SW480 (cell line): ENCODE results near the gene IFT80.

Experiments used
- DNase-seq: peaks from one replicate; pipeline ENCODE4 v3.0.0-alpha.2; 2016; ENCODE audit warnings: low spot score

IFT80 gene

DNA sequence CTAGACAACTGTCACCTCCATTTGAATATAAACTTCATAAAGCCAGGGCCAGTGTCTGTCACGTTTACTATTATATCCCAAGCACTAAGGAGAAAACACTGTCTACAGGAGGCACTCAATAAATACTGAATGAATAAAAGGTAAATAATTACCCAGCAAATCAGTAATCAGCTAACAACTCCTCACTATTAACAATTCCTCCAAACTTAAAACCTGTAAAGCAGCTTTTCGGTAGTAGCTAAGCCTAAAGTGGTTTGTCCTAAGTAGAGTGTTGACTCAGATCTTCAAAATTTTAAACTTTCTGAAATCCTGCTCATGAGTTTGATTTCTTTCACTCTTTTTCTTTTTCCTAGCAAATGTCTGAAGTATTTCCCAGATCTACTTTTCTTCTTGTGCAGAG, 133.9 kb downstream of the IFT80 start:
- no peak for DNase-seq

DNA sequence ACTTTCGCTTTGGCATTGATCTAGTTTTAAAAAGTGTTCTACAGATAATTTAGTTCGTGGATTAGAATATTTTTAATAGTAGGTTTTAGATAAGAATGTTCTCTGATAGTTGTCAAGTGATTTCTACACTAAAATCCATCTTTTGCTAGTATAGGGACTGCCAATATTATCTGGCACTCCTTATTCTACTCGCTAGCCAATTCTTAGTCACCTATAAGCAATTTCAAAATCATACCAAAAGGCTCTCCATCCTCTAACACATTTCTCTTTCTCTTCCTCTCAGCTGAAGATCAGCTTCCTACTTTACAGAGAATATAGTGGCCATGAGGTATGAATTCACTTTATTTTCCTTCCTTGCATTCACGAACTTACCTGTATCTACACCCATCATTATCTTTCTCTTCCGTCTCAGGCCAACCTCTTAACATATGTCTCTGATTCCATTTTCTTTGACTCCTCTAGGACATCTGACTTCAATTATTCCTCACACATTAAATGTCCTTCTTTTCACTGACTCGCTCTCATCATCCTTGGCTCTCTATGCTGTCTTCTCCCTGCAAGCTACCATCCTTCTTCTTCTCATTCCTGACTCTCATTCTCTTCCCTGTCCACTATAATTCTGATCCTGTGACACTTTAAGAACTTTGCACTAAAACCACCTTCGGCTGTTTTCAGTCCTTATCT, 138.3 kb downstream of the IFT80 start:
- no peak for DNase-seq

DNA sequence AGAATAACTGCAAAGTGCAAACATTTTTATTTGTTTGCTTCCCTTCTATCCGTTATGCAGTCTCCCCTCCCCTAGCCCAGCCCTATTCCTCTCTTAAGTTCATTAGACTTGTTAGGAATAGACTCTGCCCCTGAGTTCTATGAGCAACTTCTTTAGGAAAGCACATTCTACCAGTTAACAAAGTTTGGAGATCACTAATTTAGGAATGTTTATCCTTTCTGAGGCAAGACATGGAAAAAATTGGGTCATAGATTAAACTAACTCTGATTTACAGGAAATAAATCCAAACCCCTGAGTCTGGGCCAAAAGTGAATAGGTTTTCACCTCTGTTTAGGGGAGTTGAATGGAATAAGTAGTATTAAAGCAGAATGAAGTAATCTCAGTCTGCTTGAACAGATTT, 139.4 kb downstream of the IFT80 start:
- no peak for DNase-seq

DNA sequence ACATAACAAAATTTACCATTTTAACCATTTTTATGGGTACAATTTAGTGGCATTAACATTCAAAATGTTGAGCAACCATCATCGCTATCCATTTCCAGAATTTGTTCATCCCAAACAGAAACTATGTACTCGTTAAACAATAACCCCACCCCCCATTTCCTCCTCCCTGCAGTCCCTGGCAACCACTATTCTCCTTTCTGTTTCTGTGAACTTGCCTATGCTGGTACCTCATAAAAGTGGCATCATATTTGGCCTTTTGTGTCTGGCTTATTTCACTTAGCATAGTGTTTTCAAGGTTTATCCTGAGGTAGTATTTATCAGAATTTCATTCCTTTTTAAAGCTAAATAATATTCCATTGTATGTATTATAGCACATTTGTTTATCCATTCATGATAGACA, 141.4 kb downstream of the IFT80 start:
- DNase-seq: no peak

DNA sequence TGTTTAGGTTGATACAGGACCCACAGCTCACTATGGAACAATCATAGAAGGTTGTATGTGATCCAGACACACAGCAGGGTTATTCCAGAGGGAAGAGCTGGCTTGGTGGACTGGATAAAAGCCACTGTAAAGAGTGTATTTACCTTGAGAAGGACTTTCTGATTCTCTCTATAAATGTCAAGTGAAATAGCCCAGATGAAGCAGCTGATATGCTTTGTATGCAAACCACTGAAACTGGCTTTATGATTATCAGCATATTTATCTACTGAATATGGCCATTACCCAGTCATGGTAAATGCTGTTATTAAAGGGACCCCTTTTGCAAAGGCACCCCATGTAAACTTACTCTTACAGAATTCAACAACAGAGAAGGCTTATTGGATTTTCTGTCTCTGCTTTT, 145.7 kb downstream of the IFT80 start:
- no peak for DNase-seq

DNA sequence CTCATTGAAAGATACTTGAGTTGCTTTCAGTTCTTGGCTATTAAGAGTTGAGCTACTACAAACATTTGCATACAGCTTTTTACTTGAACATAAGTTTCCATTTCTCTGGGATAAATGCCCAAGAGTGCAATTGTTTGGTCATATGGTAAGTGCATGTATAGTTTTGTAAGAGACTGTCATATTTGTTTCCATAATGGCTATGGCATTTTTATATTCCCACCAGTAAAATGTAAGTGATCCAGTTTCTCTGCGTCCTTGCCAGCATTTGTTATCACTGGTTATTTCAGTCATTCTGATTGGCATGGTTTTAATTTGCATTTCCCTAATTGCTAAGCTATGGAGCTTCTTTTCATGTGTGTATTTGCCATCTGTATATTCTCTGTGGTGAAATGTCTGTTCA, 151.3 kb downstream of the IFT80 start:
- no peak for DNase-seq

DNA sequence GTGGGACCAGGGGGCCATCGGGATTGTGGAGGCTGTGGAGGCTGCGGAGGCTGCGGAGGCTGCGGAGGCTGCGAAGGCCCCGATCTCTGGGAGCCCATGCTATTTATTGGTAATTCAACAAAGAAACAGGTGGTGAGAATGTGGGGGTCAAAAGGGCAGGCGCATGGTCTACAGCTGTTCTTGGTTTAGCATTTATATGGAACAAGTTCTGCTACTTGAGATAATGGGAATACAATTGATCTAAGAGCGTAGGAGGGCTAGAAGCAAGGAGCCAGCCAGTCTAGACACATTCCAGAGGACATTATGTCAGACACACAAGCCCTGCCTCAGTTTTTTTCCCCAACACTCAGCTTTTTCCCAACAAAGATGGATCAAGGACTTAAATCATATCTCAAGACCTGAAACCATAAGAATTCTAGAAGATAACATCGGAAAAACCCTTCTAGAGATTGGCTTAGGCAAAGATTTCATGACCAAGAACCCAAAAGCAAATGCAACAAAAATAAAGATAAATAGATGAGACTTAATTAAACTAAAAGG, 153.7 kb downstream of the IFT80 start:
- DNase-seq: no peak

DNA sequence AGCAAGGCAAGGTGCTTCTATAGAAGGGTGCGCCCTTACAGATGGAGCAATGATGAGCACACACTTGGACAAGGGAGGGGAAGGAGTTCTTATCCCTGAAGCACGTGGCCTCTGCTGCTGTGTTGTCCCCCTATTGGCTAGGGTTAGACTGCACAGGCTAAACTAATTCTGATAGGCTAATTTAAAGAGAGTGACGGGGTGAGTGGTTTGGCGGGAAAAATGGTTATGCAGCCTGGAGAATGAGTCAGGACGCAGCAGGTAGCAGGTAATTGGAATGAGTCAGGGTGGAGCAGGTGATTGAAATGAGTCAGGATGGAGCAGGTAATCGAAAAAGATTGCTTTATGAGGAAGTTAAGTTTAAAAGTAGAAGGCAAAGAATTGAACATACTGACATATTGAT, 158.3 kb downstream of the IFT80 start:
- DNase-seq: peak; percentile 14

DNA sequence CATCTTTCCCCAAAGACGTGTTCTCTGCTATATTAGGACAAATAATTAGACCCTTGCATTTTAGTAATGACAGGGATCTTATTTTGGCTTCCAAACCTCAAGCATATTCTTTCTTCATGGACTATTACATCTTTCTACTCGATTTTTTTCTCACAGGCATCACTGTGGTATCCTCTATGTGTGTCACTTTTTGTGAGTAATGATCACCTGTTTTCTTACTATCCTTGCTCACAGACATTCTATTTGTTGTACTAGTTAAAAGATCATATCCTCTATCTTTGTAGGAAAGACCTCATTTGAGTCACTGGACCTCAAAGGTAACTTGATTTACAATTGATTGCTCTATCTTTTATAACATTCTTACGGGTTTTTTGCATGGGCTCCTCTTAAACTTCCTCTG, 167.0 kb downstream of the IFT80 start:
- no peak for DNase-seq

DNA sequence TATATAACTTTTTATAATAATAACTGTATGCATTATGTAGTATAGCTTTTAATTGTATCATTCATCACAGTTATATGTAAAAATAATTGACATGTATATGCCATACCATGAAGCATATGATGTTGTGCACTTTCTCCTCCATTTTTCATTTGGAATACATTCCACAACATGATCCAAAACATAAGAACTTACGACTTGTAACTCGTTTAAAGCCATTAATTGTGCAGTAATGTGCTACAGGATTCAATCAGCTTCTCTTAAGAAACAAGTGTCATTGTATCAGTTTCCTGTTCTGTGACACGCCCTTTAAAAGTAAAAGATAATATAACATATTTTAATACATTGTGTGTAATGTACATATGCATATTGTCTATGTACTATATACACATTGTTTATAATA, 171.6 kb downstream of the IFT80 start:
- no peak for DNase-seq

DNA sequence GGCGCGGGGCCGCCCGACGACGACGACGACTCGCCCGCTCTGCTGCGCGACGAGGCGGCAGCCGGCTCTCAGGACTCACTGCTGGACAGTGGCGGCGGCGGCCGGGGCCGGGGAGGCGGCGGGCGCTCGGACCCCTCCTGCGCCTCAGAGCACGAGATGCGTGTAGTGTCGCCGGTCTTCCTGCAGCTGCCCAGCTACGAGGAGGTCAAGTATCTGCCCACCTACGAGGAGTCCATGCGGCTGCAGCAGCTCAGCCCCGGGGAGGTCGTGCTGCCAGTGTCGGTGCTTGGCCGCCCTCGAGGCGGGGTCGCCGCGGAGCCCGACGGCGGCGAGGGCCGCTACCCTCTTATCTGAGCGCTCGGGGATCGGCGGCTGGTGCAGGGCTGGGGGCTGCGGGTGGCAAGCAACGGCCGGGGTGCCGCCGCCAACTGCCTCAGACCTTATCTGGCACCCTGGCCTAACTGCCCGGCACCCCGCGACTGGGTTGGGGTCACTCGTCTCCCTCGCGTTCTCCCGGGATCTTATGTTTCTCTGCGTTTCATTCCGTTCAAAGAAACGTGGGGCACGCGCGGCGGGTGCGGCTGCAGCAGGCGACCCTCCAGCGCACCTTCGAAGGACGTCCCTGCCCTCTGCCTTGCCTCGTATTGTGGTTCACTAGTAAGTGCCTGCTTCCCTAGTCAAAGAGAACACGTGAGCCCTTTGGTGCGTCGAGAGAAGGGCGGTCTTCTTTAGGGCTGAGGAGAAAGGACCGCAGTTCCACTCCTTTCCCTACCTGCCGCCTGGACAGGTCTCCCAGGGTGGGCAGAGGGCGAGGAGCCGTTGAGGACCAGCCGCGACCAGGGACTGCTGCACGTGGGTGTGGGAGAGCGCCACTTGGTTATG, 172.8 kb downstream of the IFT80 start:
- DNase-seq: no peak

DNA sequence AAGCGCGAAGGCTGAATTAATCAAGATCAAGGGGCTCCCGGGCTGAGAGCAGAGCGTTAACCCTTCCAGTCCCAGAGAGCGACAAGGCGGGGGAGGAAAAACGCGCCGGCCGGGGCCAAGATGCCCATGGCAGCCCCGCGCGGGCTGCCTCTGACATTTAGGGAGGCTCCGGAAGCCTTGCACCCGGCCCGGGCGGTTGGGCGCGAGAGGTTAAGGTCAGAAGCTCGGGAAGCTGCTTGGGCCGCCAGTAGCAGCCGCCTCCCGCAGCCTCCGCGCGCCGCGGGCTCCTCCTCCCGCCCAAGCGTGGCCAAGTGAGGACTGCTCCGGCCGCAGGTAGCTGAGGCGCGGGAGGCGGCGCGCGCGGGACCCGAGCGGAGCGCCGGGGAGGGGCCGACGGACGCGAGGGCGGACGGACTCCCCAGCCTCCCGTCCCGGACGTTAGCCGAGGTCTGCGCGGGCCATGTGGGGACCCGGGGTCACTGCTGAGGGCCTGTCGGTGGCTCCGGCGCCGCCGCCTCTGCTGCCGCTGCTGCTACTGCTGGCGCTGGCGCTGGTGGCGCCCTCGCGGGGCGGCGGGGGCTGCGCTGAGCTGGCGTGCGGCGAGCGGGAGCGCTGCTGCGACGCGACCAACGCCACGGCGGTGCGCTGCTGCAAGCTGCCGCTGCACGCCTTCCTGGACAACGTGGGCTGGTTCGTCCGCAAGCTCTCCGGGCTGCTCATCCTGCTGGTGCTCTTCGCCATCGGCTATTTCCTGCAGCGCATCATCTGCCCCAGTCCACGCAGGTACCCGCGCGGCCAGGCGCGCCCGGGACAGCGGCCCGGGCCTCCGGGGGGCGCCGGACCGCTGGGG, 173.6 kb downstream of the IFT80 start, which contains the start of gene C3orf80:
C3orf80 (plus strand) TSS at position 247 of the 850 bp plus-strand sequence; CDS start at position 461, 214 bp downstream.
- DNase-seq: peak; percentile 69

DNA sequence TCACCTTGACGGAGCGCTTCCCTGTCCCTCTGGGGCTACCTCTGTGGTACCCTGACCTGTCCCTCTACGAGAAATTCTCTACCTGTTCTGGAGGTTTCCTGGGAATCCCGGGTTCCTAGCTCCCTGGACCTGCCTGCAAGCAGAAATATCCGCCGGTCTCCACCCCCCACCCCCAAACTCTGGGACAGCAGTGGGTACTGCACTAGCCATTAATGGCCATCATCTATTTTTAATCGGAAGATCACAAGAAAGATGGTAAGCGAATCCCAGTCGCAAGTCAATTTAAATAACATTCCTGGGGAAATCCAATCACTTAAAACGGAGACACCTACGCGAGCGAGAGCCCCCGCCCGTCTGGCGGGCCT, 174.2 kb downstream of the IFT80 start:
- DNase-seq: no peak

DNA sequence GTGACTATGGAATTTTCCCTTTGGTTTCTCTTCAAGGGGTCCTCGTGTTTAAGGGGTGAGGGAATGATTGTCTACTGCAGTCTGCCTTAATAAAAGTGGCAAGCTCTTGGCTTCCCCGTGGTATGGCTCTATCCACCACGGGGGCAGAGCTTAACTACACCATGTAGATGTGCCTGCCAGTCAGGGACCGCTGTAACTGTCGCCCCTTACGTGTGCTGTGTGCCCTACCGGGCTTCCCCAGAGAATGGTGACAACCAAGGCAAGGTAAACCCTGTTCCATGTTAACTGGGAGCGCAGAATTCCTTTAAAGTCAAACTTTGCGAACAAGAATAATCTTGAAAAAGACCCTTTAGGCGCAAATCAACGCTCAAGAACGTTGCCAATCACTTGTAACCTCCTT, 174.8 kb downstream of the IFT80 start:
- DNase-seq: no peak

DNA sequence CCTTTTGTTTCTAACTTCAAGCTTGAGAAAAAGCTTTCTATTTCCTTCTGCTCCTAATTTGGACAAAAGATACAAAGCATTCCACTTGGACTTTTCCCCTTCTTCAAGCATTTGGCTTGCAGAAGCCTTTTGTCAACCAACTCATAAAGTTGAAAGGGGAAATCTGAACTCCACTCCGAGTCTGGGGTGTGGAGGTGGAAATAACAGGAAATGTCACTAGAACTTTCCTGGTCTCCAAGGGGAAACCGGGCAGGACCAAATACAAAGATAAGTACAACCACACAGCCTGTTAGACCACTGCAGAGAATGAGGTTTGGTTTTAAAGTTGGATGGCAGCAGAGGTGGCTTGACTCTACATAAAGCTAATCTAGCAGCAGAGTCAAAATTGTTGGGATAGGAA, 178.0 kb downstream of the IFT80 start:
- DNase-seq: no peak

DNA sequence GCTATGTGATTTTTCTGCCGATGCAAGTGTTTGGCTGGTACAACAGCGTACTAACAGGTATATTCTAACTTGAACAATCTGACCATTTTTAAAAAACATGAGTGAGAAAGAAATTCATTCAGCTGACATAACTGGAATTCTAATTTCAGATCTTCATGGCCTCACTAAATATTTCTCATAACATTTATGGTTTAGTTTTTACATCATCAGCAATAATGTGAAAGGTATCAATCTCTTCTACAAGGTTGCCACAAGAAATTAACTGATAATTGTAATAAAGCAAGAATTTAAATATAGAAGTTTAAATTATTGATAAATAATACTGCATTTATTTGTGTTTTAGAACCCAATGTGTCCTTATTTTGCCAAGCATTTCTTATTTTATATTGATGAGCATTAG, 179.0 kb downstream of the IFT80 start:
- DNase-seq: no peak

DNA sequence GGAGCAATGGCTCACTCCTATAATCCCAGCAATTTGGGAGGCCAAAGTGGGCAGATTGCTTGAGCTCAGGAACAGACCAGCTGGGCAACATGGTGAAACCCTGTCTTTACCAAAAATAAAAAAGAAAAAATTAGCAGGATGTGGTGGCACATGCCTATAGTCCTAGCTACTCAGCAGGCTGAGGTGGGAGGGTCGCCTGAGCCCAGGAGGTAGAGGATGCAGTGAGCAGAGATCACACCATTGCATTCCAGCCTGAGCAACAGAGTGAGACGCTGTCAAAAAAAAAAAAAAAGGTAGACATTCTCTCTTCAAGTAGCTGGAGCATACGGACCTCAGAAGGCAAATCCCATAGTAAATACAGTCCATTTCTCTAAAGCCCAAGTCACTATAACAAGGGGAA, 180.9 kb downstream of the IFT80 start:
- no peak for DNase-seq

DNA sequence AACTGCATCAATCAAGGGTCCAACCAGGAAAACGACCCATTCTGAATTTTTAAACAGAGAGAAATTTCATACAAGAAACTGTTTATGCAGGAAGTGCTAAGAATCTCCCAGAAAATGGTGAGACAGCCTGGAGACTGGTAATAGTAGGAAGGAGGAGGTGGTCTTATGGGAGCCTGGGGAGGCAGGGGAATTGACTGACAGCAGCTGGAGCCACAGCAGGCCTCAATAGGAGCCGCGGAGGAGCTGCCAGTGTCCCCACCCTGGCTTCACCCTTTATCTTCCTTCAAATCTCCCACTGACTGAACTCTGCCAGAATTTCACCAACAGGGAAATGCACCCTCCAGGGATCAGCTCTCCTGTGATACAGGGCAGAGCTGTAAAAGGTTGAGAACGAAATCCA, 181.3 kb downstream of the IFT80 start:
- no peak for DNase-seq

DNA sequence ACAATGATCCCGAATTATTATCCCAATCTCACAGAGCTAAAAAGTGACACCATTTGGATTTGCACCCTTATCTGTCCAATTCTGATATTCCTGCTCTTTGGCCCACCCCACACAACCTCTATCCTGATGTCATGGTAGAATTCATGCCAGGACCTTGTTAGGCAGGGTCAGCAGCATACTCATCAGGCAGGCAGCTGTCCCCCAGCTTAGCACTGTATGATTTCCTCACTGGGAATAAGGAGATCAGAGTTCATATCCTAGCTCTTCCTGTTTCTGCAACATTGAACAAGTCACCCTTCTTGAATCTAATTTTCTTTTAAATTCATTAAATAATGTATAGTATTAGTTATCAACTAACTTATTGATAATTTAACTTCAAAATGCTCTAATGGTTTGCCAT, 185.8 kb downstream of the IFT80 start:
- DNase-seq: no peak

DNA sequence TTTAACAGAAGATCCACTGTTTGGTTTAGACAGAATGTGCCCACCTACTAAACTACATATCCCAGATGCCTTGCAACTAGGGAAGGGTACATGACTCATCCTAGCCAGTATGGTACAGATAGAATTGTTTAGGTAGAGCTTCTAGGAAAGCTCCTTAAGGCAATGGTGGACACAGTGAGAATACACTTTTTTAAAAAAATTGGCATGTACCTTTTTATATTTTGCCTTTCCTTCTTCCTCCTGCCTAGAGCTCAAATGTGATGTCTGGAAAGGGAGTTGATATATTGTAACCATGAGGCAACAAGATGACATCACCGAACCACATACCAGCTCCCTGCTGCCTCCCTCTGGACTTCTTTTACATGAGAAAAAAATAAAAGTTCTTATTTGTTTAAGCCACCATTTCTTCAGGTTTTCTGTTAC, 188.2 kb downstream of the IFT80 start:
- peak; percentile 60 for DNase-seq

DNA sequence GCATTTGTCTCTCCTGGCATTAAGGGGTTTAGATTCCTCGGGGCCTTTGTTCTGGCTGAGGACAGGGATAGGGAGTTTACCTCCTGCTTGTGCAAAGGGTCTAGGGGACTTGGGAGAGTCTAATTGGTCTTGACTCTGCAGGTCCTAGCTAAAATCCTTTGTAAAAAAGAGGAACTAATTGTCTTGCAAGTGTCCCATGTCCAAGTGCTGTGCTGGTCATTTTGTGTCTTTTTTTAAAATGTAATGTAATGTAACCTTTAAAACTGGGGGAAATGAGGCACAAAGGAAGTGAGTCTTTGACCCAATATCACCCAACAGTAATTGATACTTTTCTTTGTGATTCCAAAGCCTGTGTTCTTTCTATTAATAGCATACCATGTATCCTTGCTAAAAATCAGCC, 188.7 kb downstream of the IFT80 start:
- DNase-seq: no peak
